Sigmoid colon (tissue), 7 donors: Measurements from ENCODE around the gene EAF2. TPM values are rescaled to one million over a fixed set of nuclear protein-coding genes. Genes with fewer than 3 reads are reported as not detected.

Experiments
- DNase-seq: peaks from one replicate; pipeline ENCODE4 v3.0.0-alpha.2; 2019
- H3K27ac ChIP-seq, 4 donors: fragments of 200-600 bp; sonication (generic); one replicate each; pipeline ENCODE4 v1.5.1; 2016 to 2019; ENCODE audit warnings: mild to moderate bottlenecking in 1 of 4
- H3K27me3 ChIP-seq, 3 donors: fragments of 200-600 bp; sonication (generic); one replicate each; pipeline ENCODE4 v1.5.1; 2019; ENCODE audit warnings: mild to moderate bottlenecking in 1 of 3
- H3K36me3 ChIP-seq, 4 donors: fragments of 200-600 bp; sonication (generic); one replicate each; pipeline ENCODE4 v1.5.1; 2016 to 2019
- H3K4me1 ChIP-seq, 4 donors: fragments of 200-600 bp; sonication (generic); one replicate each; pipeline ENCODE4 v1.5.1; 2017 to 2019
- H3K4me3 ChIP-seq, 4 donors: fragments of 200-600 bp; sonication (generic); one replicate each; pipeline ENCODE4 v1.5.1; 2017 to 2019; ENCODE audit warnings: mild to moderate bottlenecking in 2 of 4, moderate library complexity in 1 of 4
- H3K9me3 ChIP-seq, 4 donors: fragments of 200-600 bp in 3 of 4; sonication (generic) in 3 of 4; one replicate each; pipeline versions ENCODE4 v1.5.1 to v1.6.1; 2013 to 2019
- EP300 ChIP-seq, 4 donors: sonication (generic); formaldehyde crosslinking; IDR thresholded peaks; one replicate each; pipeline ENCODE4 v1.6.1; 2017; ENCODE audit warnings: antibody characterized with exemption in 4 of 4
- POLR2A ChIP-seq, 2 donors: fragments of 450-650 bp; IDR thresholded peaks; one replicate each; pipeline ENCODE4 v1.6.1; 2016; ENCODE audit warnings: antibody characterized with exemption in 2 of 2, mild to moderate bottlenecking in 2 of 2, moderate library complexity in 2 of 2
- POLR2AphosphoS5 ChIP-seq, 4 donors: sonication (generic); formaldehyde crosslinking; IDR thresholded peaks; one replicate each; pipeline ENCODE4 v1.6.1; 2017; ENCODE audit warnings: antibody characterized with exemption in 4 of 4
- WGBS, 2 donors: extraction: QIAGEN DNeasy Blood & Tissue Kit; methylation state at CpG; one replicate each; pipeline ENCODE4 v1.1.7; 2013; 5-methylcytosine and 5-hydroxymethylcytosine counted together
- intact Hi-C: fragments of 100-400 bp; cut with DNase I; formaldehyde crosslinking; loops from one replicate; pipeline ENCODE4 v1.15.1; 2023
- polyA plus RNA-seq, 3 donors: library from polyadenylated mRNA; stranded (reverse); fragments of 200-250 nt; gene quantifications; one replicate each; pipeline ENCODE4 v1.2.3, GENCODE V29; 2013
- total RNA-seq, 4 donors: library from RNA; depleted of rRNA; stranded (reverse); fragments of >200 nt; gene quantifications; one replicate each; pipeline ENCODE4 v1.1.0, GENCODE V29; 2016
- TF ChIP-seq, protein P1 (sequence below), 4 experiments: fragments of 450-650 bp in 3 of 4; fragments of 200-600 bp in 1 of 4; IDR thresholded peaks; one replicate each; pipeline ENCODE4 v1.5.1; 2016 to 2019; ENCODE audit warnings: antibody characterized with exemption in 4 of 4, mild to moderate bottlenecking in 3 of 4, moderate library complexity in 2 of 4
- donor health status: healthy with polysubstance abuse.
- donor health status: Bipolar disorder and iron deficiency.
- donor health status: healthy.

Gene EAF2
- total and polyA plus RNA-seq, 7 donors = 3.3 to 16.0 (median 7.8) TPM

DNA sequence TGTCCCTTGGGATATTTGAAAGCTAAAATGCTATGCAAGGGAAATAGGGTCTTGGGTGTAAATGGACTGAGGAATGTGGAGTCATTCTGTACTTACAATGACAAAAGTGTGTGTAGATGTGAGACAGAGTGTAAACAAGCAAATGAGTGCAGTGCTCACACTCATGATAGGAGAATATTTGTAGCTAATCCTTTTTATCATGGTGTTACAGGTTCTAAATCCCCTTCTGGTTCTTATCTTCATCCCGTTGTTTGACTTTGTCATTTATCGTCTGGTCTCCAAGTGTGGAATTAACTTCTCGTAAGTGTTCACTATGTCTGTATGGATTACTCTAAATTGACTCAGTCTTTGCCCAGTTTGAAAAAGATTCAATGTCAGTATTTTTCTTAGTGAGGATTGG is 89.7 kb downstream of the EAF2 start:
- Histone ChIP-seq H3K4me3 (no peak overlapping the region), H3K27me3 (no peaks in the 10 kb centered on the region), H3K4me1 (no peaks in the 10 kb centered on the region), H3K9me3 (no peaks in the 10 kb centered on the region), H3K27ac (no peak overlapping the region), H3K36me3 (no peaks in the 10 kb centered on the region)
- WGBS, 2 donors = 91 to 94% methylated on average over 3 of the region's 3 CpGs
- DNase-seq = no peak
- TF ChIP-seq POLR2A (IDR thresholded peaks at IDR 0.05) = no peak
- TF ChIP-seq POLR2AphosphoS5 (IDR thresholded peaks at IDR 0.05) = no peak
- TF ChIP-seq EP300 (IDR thresholded peaks at IDR 0.05) = no peak
- TF ChIP-seq, protein P1, sequence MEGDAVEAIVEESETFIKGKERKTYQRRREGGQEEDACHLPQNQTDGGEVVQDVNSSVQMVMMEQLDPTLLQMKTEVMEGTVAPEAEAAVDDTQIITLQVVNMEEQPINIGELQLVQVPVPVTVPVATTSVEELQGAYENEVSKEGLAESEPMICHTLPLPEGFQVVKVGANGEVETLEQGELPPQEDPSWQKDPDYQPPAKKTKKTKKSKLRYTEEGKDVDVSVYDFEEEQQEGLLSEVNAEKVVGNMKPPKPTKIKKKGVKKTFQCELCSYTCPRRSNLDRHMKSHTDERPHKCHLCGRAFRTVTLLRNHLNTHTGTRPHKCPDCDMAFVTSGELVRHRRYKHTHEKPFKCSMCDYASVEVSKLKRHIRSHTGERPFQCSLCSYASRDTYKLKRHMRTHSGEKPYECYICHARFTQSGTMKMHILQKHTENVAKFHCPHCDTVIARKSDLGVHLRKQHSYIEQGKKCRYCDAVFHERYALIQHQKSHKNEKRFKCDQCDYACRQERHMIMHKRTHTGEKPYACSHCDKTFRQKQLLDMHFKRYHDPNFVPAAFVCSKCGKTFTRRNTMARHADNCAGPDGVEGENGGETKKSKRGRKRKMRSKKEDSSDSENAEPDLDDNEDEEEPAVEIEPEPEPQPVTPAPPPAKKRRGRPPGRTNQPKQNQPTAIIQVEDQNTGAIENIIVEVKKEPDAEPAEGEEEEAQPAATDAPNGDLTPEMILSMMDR (IDR thresholded peaks at IDR 0.05) = no peak
- intact Hi-C loops = no loop called here

DNA sequence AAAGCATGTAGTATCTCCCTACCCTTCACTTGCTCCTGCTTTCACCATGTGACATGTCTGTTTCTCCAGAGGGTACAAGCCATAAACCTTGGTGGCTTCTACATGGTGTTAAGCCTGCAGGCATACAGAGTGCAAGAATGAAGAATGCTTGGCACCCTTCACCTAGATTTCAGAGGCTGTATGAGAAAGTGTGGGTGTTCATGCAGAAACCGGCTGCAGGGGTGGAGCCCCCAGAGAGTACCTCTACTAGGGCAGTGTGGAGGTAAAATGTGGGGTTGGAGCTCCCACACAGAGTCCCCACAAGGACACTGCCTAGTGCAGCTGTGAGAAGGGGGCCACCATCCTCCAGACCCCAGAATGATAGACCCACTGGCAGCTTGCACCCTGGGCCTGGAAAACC is 91.4 kb downstream of the EAF2 start:
- Histone ChIP-seq H3K4me1 (no peaks in the 10 kb centered on the region), H3K27ac (no peak overlapping the region), H3K36me3 (no peaks in the 10 kb centered on the region), H3K9me3 (no peaks in the 10 kb centered on the region), H3K4me3 (no peak overlapping the region), H3K27me3 (no peaks in the 10 kb centered on the region)
- TF ChIP-seq POLR2AphosphoS5 (IDR thresholded peaks at IDR 0.05) (no peak), EP300 (IDR thresholded peaks at IDR 0.05) (no peak), POLR2A (IDR thresholded peaks at IDR 0.05) (no peak)
- TF ChIP-seq, protein P1 (IDR thresholded peaks at IDR 0.05) = no peak
- WGBS, 2 donors = 0 to 100% methylated on average over 1 of the region's 1 CpG
- intact Hi-C loops = no loop called here
- DNase-seq = no peak

Other genes starting within 250 kb of the EAF2 start
- not detected for gene FBXO40, start 241.8 kb upstream of the EAF2 start, total RNA-seq
- gene FBXO40, start 241.8 kb upstream of the EAF2 start, polyA plus RNA-seq = under 1 TPM in 1 of 3 donors, not detected in 2; under 0.01 TPM
- gene HCLS1, start 174.3 kb upstream of the EAF2 start, total RNA-seq = 10 to 100 TPM; 34.2 to 51.4 (median 38.6) TPM
- 10 to 100 TPM; 13.2 to 91.9 (median 22.2) TPM for gene HCLS1, start 174.3 kb upstream of the EAF2 start, polyA plus RNA-seq
- 10 to 100 TPM; 44.8 to 70.1 (median 54.5) TPM for gene GOLGB1, start 85.5 kb upstream of the EAF2 start, total RNA-seq
- gene GOLGB1, start 85.5 kb upstream of the EAF2 start, polyA plus RNA-seq = 10 to 100 TPM in 2 of 3 donors, 1 to 10 TPM in 1; 9.7 to 25.3 (median 13.2) TPM
- gene IQCB1, start 149 bp upstream of the EAF2 start, total RNA-seq = 10 to 100 TPM; 18.9 to 21.6 (median 19.8) TPM
- 10 to 100 TPM in 1 of 3 donors, 1 to 10 TPM in 2; 6.2 to 15.3 (median 7.2) TPM for gene IQCB1, start 149 bp upstream of the EAF2 start, polyA plus RNA-seq
- 1 to 10 TPM in 3 of 4 donors, under 1 TPM in 1; 0.82 to 2.1 (median 1.2) TPM for gene SLC15A2, start 59.2 kb downstream of the EAF2 start, total RNA-seq
- 1 to 10 TPM in 1 of 3 donors, under 1 TPM in 2; 0.46 to 1.4 (median 0.60) TPM for gene SLC15A2, start 59.2 kb downstream of the EAF2 start, polyA plus RNA-seq
- not detected for gene ILDR1, start 187.0 kb downstream of the EAF2 start, total RNA-seq
- gene ILDR1, start 187.0 kb downstream of the EAF2 start, polyA plus RNA-seq = 1 to 10 TPM; 3.5 to 7.1 (median 4.8) TPM
- 1 to 10 TPM; 3.9 to 5.8 (median 4.8) TPM for gene CD86, start 220.2 kb downstream of the EAF2 start, total RNA-seq
- gene CD86, start 220.2 kb downstream of the EAF2 start, polyA plus RNA-seq = 10 to 100 TPM in 1 of 3 donors, 1 to 10 TPM in 2; 3.0 to 18.5 (median 6.5) TPM